Fibroblast of skin of abdomen (primary cell): Measurements from ENCODE around the gene TMEM129.
"Not testable (repeated sequence)": the region's sequence is repeated elsewhere in the genome, so short reads cannot be mapped to it uniquely, and the experiment has no call there.

Source experiments
- DNase-seq: peaks from one replicate; pipeline ENCODE4 v3.0.0-alpha.2; 2013

Gene TMEM129

DNA sequence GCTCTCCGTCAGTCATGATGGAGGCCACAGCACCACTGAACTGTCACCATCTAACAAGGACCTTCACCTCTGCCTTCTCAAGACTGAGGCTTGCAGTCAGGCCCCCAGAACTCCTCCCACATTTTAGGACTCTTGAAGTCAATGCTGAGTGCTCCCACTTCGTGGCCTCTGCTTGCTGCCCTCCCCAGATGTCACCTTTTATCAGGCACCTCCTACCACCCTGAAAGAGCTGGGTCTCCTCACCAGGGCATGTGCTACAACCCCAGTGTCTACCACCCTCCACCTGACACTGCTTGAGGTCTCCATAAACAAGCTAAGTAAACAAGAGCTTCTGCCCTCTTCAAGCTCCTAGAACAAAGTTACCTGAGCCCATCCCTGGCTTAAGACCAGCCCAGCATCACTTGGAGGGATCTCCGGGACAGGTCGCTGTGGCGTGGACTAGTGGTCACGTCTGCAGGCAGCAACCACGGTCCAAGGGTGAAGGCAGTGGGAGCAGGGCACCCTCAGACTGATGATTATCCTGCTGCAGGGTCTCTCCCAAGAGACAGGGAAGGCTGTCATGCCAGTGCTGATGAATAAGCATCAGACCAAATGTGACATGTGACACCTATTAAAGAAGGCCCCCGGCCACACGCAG lies 29.3 kb downstream of the TMEM129 start:
- no peak for DNase-seq

DNA sequence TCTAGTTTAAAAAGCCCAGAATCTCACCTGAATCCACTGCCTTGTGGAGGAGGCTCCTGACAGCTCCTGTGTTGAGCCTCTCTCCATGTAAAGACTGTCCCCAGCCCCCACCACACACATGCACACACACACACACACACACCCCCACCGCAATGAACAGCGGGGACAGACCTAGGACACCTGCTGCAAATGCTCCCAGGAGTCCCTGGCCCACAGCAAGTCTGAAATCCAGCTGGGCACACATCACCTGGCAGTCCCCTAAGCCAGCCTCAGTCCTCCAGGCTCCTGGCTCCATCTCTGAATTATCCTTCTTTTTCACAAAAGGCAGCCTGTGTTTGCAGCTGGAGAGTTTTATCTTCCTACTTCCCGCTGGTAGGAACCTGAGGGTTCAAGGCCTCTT lies 30.4 kb downstream of the TMEM129 start:
- no peak for DNase-seq

GRCh38 chr4:1686440-1687036 lies 34.6 kb downstream of the TMEM129 start:
- DNase-seq, result no peak

- no peak for DNase-seq
These were observed 35.6 kb downstream of the TMEM129 start for GRCh38 chr4:1685235-1686150.

GRCh38 chr4:1684506-1685234 lies 36.5 kb downstream of the TMEM129 start:
- DNase-seq, result no peak

DNA sequence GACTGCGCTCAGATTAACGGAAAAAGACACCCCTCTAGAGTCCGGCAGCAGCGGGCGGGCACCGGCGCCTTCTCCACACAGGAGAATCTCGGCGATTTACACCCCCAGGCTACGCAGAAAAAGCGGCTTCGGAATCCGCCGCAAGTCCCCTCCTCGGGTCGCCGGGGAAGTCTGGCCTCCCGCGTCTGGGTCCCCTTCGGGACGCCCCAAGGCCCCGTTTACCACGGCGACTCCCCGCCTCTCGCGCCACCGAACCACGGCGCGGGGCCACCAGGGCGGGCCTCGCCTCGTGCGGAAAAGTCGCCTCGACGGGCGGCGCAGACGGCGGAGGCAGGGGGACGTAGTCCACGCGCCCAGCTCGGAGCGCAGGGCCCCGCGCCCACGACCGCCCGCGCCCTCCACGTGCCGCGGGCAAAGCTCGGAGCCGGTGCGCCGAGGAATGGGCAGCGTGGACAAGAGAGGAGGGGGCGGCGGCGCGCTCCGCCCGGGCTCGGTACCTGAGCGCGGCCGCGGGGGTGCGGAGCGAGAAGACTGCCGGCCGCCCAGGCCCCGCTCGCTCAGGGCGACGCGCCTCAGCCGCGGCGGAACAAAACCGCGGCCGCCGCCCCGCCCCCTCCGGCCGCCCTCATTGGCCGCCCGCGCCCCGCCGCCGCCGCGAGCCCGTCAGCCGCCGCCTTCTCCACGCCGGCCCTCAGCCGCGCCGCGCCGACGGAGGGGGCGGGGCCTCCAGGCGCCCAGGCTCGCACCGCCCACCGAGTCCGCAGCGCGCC lies 37.2 kb downstream of the TMEM129 start, which contains the start of gene FAM53A:
Gene FAM53A (minus strand): TSS at position 578 of the 770 bp plus-strand sequence. CDS start 15,572 bp downstream, outside the sequence.
- DNase-seq, result peak; percentile 90

- DNase-seq, result peak; percentile 88
These were observed 37.8 kb downstream of the TMEM129 start for GRCh38 chr4:1683261-1683735.

- no peak for DNase-seq
These were observed 38.3 kb downstream of the TMEM129 start for GRCh38 chr4:1682860-1683259.

GRCh38 chr4:1678244-1678643 lies 42.9 kb downstream of the TMEM129 start:
- DNase-seq, result no peak

DNA sequence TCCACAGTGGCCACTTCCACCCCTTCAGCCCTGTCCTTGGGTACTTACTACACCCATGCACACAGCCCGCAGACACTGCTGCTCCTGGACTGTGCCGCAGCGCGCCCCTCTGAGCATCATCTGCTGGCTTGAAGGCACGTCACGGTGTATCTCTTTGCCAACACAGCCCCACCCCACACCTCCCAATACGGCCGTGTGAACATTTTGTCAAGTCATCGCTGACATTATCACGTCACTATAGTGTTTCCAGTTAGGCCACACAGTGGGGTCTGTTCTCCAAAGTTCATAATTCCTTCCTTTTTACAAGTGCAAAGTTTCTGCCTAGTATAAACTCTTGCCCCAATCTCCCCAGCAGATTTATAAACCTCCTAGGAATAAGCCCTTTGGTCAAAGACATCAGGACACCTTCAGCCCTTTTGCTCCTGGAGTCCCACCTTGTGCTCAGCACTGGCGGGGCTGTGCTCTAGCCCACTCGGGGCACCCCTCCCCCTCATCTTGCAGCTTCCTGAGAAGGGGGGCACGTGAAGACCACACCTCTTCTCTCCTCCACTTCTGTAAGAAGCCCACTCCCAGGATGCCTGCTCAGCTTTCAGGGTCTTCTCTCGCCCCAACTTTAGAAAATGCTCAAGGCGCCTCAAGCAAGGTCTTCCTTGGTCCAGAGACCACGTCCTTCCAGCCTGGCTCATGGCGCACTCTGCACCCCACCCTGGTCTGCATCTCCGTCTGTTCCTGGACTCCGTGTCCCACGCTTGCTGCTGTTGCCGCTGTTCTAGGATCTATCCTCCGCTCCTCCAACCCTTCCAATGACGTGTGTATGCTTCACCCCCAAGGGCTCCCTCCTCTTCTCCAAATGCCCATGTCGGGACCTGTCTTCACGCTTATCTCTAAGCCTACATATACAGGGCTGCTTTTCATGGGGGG lies 44.3 kb downstream of the TMEM129 start:
- DNase-seq, result no peak

GRCh38 chr4:1675802-1676137 lies 45.4 kb downstream of the TMEM129 start:
- DNase-seq, result no peak

DNA sequence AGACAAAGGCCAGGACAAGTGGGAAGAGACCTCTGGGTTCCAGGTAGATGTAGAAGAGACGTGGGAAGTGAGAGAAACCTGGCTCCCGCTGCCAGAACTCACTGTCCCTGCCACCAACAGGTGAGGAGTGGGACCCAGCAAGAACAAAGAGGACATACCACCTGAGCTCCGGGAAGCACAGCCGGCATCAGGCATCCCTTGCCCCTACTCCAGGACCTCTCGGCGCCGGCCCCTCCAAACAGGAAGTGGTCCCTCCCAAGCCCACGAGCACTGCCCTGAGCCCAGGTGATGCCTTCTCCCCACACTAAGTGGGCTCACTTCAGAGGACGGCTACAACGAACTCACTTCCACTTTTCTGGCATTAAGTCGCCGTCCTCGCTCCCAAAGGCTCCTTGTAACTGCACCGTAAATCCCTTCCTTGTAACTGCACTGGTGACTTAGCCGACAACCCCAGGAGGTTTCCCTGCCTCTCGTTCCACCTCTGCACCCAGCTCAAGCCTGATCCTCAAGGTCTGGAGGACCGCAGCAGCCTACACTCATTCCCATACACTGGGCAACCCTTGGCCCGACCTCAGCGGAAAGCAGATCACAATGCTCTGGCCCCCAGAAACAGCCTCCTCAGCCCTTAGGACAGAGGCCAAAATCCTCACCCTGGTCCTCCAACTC lies 45.9 kb downstream of the TMEM129 start:
- DNase-seq, result no peak

GRCh38 chr4:1674682-1675081 lies 46.4 kb downstream of the TMEM129 start:
- DNase-seq, result no peak

GRCh38 chr4:1673671-1674070 lies 47.5 kb downstream of the TMEM129 start:
- DNase-seq, result no peak

- not testable (repeated sequence) for DNase-seq
These were observed 50.1 kb downstream of the TMEM129 start for GRCh38 chr4:1671011-1671410.

DNA sequence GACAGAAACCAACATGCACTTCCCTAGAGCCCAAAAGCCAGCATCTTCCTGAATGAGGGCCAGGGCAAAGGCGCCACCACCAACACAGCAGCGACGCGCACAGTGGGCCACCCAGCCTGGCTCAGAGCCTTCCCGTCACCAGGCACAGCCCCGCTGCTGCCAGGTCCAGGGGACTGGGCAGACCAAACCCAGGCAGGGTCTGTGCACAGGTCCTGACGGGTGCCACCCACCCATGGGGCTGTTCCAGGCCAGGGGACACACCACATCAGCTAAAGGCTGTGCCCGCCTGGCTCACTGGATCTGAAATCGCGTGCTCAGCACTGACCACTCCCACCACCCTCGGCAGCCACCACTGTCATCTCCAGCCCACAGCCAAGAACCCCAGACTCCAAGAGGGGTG lies 50.8 kb downstream of the TMEM129 start:
- no peak for DNase-seq

DNA sequence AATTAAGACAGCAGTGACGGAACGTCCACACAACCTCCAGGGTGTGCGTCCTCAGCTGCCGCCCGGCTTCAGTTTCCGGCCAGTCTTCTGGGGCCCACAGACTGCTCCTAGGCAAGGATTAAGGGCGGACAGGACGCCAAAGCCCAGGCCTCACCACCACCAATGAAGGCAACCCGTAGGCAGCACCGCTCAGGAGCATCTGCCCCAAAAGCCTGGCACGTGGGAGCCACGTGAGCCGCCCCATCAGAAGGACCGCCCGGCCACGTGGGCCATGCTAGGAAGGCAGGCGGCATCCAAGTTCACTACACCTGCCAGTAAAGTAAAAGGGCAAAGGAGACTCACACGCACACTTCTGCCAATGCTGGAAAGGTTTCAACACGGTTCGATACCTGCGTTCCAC lies 51.3 kb downstream of the TMEM129 start:
- no peak for DNase-seq

DNA sequence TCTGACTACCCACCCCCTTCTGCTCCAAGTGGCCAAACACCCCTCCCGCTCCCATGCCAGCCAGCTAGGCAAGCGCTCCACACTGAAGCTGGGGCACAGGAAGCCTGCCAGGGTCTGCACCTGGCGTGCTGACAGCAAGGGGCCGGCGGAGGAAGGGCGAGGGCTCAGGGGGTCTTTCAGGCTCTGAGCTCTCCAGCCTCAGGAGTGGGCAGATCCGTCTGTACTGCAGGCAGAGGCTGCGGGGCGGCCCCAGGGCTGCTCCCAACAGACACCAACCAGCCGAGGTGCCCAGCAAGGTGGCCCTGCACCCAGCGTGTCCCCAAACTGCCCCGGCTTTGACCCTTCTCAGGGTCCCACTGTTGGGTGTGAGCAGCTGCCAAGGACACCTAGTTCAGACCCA lies 51.9 kb downstream of the TMEM129 start:
- no peak for DNase-seq

GRCh38 chr4:1668488-1668840 lies 52.7 kb downstream of the TMEM129 start:
- DNase-seq, result no peak

GRCh38 chr4:1667273-1667672 lies 53.9 kb downstream of the TMEM129 start:
- no peak for DNase-seq
